GM12873 (cell line): ENCODE data around the gene DMRT1.

Experiments
- CTCF ChIP-seq: IDR thresholded peaks from 2 replicates; pipeline ENCODE4 v1.5.1; 2012; ENCODE audit warnings: low read depth, mild to moderate bottlenecking, moderate library complexity, low read length, control low read depth; ENCODE audit not compliant: insufficient read depth; ENCODE audit errors: missing control alignments

Gene DMRT1

DNA sequence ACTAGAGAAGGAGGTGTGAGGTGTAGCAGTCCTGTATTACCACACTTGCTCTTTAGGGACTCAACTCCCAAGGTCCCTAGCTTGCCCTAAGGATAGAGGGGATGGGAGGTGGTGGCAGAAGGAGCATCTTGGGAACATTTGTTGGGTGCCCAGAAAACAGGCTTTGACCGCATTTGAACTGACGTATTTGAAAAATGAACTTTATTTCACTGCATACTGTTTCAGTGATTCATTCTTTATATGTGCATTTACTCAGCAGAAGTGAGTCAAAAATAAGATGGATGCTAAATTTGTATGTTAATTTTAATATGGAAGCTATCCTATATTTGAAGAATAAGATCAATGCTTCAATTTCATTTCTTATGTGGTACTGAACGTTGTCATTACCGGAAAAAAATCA, 153.7 kb downstream of the DMRT1 start:
- TF ChIP-seq CTCF, result no peak

DNA sequence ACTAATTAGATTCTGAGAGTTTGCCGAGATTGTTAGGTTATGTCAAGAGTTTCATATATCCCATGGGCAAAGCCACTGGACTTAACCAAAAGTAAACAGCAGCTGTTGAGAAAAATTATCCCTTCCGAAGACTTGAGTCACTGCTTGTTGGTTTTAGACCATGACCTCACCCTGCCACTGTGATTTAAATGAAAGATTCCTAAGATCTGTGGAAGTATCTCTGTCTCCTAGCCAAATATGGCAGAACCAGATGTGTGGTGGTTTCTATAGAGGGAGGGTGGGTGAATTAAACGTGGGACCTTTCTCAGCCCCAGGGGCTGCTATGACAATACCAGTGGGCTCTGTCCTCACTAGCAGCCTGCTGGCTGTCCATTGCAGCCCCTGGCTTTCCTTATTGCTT, 154.3 kb downstream of the DMRT1 start:
- no peak for TF ChIP-seq CTCF

GRCh38 chr9:998299-999110, 157.0 kb downstream of the DMRT1 start:
- peak; percentile 50 for TF ChIP-seq CTCF

DNA sequence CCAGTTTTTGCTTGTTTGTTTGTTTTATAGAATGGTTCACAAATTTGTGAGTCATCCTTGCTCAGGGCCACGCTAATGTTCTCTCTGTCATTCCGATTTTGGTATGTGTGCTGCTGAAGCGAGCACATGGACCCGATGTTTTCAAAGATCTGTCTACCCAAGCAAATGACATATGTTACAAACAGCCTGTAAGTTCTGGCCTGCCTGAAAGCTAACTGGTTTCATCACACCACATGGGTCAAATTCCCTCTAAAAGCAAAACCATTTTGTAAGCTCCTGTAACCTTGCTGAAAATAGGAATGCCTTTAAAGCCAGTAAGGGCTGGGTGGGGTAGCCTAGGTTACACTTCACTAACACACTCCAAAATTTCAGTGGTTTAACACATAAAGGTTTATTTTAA, 160.3 kb downstream of the DMRT1 start:
- TF ChIP-seq CTCF, result no peak

GRCh38 chr9:1002678-1003077, 161.2 kb downstream of the DMRT1 start:
- TF ChIP-seq CTCF, result no peak

GRCh38 chr9:1005043-1005667, 163.7 kb downstream of the DMRT1 start:
- TF ChIP-seq CTCF, result peak; percentile 49

DNA sequence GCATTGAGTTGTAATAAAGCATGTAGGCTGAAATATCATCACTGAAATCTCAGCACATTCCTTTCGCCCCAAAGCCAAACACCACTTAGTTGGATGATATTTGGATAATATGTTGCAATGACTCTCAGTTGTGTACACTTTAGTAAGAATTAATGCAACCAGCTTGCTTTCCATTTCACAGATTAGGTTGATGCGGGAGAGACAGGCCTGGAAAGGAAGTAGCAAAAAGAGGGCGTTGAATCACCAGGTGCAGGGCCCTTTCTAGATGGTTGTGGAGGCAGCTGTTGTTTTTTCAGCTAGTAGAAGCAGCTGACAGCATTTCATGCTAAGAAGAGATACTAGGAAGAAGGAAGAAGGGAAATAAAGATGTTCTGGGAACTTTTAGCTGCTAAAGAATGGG, 165.8 kb downstream of the DMRT1 start:
- TF ChIP-seq CTCF, result no peak
